ENCODE data around the gene FYB1. TPM values are rescaled to one million over a fixed set of nuclear protein-coding genes. Genes with fewer than 3 reads are reported as not detected.

FYB1 gene
- total RNA-seq, 4 donors from 2014 or later = 2.8 to 14.1 (median 11.9) TPM

GRCh38 chr5:39195198-39195826, 24.1 kb downstream of the FYB1 start:
- no peak for DNase-seq
- intact Hi-C loops (cut with DNase I) = no loop called here
- Histone ChIP-seq H3K27me3 (no peaks in the 10 kb centered on the region), H3K36me3 (no peaks in the 10 kb centered on the region), H3K9me3 (no peaks in the 10 kb centered on the region), H3K4me1 (peaks cover 0 to 42% (median 9%) of the 10 kb centered on the region in 3 donors), H3K4me3 (no peak overlapping the region), H3K27ac (peak overlapping the region; percentile 1 to 54 (median 44))
- WGBS, 2 donors = 80 to 90% methylated on average over 3 of the region's 3 CpGs
- TF ChIP-seq, protein P1, sequence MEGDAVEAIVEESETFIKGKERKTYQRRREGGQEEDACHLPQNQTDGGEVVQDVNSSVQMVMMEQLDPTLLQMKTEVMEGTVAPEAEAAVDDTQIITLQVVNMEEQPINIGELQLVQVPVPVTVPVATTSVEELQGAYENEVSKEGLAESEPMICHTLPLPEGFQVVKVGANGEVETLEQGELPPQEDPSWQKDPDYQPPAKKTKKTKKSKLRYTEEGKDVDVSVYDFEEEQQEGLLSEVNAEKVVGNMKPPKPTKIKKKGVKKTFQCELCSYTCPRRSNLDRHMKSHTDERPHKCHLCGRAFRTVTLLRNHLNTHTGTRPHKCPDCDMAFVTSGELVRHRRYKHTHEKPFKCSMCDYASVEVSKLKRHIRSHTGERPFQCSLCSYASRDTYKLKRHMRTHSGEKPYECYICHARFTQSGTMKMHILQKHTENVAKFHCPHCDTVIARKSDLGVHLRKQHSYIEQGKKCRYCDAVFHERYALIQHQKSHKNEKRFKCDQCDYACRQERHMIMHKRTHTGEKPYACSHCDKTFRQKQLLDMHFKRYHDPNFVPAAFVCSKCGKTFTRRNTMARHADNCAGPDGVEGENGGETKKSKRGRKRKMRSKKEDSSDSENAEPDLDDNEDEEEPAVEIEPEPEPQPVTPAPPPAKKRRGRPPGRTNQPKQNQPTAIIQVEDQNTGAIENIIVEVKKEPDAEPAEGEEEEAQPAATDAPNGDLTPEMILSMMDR (IDR thresholded peaks at IDR 0.05) = no peak
- TF ChIP-seq POLR2A (IDR thresholded peaks at IDR 0.05) = no peak

GRCh38 chr5:39194466-39195136, 24.8 kb downstream of the FYB1 start:
- Histone ChIP-seq H3K27ac (peak overlapping the region in 3 of 4 donors; percentile 1 to 54 (median 54)), H3K4me1 (peaks cover 0 to 44% (median 9%) of the 10 kb centered on the region in 3 donors), H3K27me3 (no peaks in the 10 kb centered on the region), H3K36me3 (no peaks in the 10 kb centered on the region), H3K4me3 (no peak overlapping the region), H3K9me3 (no peaks in the 10 kb centered on the region)
- WGBS, 2 donors = 28 to 34% methylated on average over 11 of the region's 11 CpGs
- DNase-seq = no peak
- TF ChIP-seq, protein P1 (IDR thresholded peaks at IDR 0.05) = no peak
- TF ChIP-seq POLR2A (IDR thresholded peaks at IDR 0.05) = no peak
- intact Hi-C loops (cut with DNase I) = no loop called here

DNA sequence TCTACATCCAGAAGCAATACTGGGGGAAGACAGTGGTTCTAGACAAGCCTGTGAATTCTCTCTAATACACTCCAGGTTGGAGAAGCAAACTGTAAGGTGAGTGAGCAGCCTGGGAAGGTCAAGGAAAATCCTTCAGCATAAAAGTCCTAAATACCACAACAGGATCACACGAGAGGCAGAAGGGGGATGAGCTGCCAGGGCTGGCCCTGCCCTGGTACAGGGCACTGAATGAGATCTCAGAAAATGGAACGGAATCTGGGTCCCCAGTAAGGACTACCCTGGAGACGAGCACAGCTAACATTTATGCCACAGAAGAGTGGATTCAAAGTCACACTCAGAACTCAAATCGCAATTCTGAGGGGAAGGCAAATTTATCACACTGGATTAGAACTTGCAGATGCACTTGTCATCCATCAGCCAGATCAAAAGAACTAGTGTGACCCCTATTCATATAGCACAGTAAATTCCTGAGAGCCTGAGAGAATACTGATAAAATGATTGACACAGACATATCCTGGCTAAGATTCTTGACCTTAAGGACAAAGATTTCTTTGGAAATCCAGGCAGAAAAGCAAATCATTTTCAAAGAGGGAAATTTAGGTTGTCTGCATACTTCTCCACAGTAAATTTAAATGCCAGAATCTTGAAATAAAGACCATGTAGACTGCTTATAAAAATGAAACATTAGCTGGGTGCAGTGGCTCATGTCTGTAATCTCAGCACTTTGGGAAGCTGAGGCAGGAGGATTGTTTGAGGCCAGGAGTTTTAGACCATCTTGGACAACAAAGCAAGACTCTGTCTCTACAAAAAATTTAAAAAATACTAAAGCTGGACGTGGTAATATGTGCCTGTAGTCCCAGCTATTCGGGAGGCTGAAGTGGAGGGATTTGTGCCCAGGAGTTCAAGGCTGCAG, 25.6 kb downstream of the FYB1 start:
- no peak for DNase-seq
- Histone ChIP-seq H3K9me3 (no peaks in the 10 kb centered on the region), H3K4me3 (no peak overlapping the region), H3K36me3 (no peaks in the 10 kb centered on the region), H3K4me1 (peaks cover 0 to 46% (median 9%) of the 10 kb centered on the region in 3 donors), H3K27ac (no peak overlapping the region), H3K27me3 (no peaks in the 10 kb centered on the region)
- TF ChIP-seq, protein P1 (IDR thresholded peaks at IDR 0.05) = no peak
- TF ChIP-seq POLR2A (IDR thresholded peaks at IDR 0.05) = no peak
- WGBS, 2 donors = 61 to 75% methylated on average over 6 of the region's 6 CpGs
- intact Hi-C loops (cut with DNase I) = no loop called here

GRCh38 chr5:39192450-39193160, 26.8 kb downstream of the FYB1 start:
- Histone ChIP-seq H3K9me3 (no peaks in the 10 kb centered on the region), H3K27me3 (no peaks in the 10 kb centered on the region), H3K27ac (peak overlapping the region in 1 of 4 donors; percentile 1), H3K4me3 (no peak overlapping the region), H3K4me1 (peaks cover 0 to 40% (median 8%) of the 10 kb centered on the region in 3 donors), H3K36me3 (no peaks in the 10 kb centered on the region)
- 49 to 61% methylated on average over 2 of the region's 2 CpGs for WGBS, 2 donors
- no peak for DNase-seq
- intact Hi-C loops (cut with DNase I) = no loop called here
- TF ChIP-seq, protein P1 (IDR thresholded peaks at IDR 0.05) = no peak
- TF ChIP-seq POLR2A (IDR thresholded peaks at IDR 0.05) = no peak

Measured in esophagus squamous epithelium (tissue), 5 donors.